ENCODE data around the gene SCAI. TPM values are rescaled to one million over a fixed set of nuclear protein-coding genes. Genes with fewer than 3 reads are reported as not detected.

Gene SCAI
- total and polyA plus RNA-seq, 9 of the 15 experiments (the other 6 are each of a cell fraction or from before 2014, with no cell fraction given), result 0.70 to 12.4 (median 4.2) TPM

DNA sequence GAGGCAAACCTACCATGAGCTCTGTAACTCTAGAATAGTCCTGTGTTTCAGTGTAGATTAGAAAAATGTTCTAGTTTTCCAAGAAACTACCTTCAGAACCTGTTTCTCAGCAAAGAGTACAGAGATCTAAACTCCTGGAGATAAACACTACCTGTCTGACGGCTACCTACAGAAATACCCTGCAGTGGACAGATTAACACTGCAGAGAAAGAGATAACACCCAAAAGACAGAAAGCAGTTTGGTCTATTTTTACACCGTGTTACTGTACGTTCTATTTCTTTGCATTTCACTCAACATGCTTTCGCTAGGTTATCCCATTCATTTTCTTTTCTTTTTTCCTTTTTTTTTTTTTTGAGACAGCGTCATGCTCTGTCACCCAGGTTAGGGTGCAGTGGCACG lies 11.6 kb downstream of the SCAI start (continued):
- TF ChIP-seq, protein P1, sequence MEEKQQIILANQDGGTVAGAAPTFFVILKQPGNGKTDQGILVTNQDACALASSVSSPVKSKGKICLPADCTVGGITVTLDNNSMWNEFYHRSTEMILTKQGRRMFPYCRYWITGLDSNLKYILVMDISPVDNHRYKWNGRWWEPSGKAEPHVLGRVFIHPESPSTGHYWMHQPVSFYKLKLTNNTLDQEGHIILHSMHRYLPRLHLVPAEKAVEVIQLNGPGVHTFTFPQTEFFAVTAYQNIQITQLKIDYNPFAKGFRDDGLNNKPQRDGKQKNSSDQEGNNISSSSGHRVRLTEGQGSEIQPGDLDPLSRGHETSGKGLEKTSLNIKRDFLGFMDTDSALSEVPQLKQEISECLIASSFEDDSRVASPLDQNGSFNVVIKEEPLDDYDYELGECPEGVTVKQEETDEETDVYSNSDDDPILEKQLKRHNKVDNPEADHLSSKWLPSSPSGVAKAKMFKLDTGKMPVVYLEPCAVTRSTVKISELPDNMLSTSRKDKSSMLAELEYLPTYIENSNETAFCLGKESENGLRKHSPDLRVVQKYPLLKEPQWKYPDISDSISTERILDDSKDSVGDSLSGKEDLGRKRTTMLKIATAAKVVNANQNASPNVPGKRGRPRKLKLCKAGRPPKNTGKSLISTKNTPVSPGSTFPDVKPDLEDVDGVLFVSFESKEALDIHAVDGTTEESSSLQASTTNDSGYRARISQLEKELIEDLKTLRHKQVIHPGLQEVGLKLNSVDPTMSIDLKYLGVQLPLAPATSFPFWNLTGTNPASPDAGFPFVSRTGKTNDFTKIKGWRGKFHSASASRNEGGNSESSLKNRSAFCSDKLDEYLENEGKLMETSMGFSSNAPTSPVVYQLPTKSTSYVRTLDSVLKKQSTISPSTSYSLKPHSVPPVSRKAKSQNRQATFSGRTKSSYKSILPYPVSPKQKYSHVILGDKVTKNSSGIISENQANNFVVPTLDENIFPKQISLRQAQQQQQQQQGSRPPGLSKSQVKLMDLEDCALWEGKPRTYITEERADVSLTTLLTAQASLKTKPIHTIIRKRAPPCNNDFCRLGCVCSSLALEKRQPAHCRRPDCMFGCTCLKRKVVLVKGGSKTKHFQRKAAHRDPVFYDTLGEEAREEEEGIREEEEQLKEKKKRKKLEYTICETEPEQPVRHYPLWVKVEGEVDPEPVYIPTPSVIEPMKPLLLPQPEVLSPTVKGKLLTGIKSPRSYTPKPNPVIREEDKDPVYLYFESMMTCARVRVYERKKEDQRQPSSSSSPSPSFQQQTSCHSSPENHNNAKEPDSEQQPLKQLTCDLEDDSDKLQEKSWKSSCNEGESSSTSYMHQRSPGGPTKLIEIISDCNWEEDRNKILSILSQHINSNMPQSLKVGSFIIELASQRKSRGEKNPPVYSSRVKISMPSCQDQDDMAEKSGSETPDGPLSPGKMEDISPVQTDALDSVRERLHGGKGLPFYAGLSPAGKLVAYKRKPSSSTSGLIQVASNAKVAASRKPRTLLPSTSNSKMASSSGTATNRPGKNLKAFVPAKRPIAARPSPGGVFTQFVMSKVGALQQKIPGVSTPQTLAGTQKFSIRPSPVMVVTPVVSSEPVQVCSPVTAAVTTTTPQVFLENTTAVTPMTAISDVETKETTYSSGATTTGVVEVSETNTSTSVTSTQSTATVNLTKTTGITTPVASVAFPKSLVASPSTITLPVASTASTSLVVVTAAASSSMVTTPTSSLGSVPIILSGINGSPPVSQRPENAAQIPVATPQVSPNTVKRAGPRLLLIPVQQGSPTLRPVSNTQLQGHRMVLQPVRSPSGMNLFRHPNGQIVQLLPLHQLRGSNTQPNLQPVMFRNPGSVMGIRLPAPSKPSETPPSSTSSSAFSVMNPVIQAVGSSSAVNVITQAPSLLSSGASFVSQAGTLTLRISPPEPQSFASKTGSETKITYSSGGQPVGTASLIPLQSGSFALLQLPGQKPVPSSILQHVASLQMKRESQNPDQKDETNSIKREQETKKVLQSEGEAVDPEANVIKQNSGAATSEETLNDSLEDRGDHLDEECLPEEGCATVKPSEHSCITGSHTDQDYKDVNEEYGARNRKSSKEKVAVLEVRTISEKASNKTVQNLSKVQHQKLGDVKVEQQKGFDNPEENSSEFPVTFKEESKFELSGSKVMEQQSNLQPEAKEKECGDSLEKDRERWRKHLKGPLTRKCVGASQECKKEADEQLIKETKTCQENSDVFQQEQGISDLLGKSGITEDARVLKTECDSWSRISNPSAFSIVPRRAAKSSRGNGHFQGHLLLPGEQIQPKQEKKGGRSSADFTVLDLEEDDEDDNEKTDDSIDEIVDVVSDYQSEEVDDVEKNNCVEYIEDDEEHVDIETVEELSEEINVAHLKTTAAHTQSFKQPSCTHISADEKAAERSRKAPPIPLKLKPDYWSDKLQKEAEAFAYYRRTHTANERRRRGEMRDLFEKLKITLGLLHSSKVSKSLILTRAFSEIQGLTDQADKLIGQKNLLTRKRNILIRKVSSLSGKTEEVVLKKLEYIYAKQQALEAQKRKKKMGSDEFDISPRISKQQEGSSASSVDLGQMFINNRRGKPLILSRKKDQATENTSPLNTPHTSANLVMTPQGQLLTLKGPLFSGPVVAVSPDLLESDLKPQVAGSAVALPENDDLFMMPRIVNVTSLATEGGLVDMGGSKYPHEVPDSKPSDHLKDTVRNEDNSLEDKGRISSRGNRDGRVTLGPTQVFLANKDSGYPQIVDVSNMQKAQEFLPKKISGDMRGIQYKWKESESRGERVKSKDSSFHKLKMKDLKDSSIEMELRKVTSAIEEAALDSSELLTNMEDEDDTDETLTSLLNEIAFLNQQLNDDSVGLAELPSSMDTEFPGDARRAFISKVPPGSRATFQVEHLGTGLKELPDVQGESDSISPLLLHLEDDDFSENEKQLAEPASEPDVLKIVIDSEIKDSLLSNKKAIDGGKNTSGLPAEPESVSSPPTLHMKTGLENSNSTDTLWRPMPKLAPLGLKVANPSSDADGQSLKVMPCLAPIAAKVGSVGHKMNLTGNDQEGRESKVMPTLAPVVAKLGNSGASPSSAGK (IDR thresholded peaks at IDR 0.05), result no peak
- TF ChIP-seq ARNT (IDR thresholded peaks at IDR 0.05) (peak; percentile 39 to 65; a peak in 2 of 4 replicates), L3MBTL2 (IDR thresholded peaks at IDR 0.05) (no peak), MED1 (CRISPR knock-in tag; IDR thresholded peaks at IDR 0.05; ENCODE audit: borderline replicate concordance) (no peak), NFATC3 (IDR thresholded peaks at IDR 0.05) (no peak; the same call in 1 of the 2 replicates), NEUROD1 (IDR thresholded peaks at IDR 0.05; ENCODE audit: borderline replicate concordance, low read depth, low read length, partially characterized antibody) (no peak), NBN (IDR thresholded peaks at IDR 0.05; ENCODE audit: low read depth) (0 out of 2 replicates have a peak, but pooled peaks have one; percentile 25), CREB1 (IDR thresholded peaks at IDR 0.05) (no peak), CREB1 (CRISPR knock-in tag; IDR thresholded peaks at IDR 0.05) (0 out of 2 replicates have a peak, but pooled peaks have one; percentile 32)
- TF ChIP-seq, protein P2, sequence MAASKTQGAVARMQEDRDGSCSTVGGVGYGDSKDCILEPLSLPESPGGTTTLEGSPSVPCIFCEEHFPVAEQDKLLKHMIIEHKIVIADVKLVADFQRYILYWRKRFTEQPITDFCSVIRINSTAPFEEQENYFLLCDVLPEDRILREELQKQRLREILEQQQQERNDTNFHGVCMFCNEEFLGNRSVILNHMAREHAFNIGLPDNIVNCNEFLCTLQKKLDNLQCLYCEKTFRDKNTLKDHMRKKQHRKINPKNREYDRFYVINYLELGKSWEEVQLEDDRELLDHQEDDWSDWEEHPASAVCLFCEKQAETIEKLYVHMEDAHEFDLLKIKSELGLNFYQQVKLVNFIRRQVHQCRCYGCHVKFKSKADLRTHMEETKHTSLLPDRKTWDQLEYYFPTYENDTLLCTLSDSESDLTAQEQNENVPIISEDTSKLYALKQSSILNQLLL (CRISPR knock-in tag; IDR thresholded peaks at IDR 0.05; ENCODE audit: borderline replicate concordance), result no peak
- TF ChIP-seq, protein P3, sequence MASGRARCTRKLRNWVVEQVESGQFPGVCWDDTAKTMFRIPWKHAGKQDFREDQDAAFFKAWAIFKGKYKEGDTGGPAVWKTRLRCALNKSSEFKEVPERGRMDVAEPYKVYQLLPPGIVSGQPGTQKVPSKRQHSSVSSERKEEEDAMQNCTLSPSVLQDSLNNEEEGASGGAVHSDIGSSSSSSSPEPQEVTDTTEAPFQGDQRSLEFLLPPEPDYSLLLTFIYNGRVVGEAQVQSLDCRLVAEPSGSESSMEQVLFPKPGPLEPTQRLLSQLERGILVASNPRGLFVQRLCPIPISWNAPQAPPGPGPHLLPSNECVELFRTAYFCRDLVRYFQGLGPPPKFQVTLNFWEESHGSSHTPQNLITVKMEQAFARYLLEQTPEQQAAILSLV (tag; IDR thresholded peaks at IDR 0.05), result no peak

Data from K562 (cell line).